Activated T-helper 9 cell treated with anti-CD3 and anti-CD28 coated beads, Interleukin-2, amount 50 U/mL, for 16 hours (primary cell): ENCODE measurements around the gene ITPKA.
"Not testable (repeated sequence)": the region's sequence is repeated elsewhere in the genome, so short reads cannot be mapped to it uniquely, and the experiment has no call there.

ENCODE experiments used
- DNase-seq: peaks from one replicate; pipeline ENCODE4 v3.0.0-alpha.2; 2020; ENCODE audit warnings: low read depth

The ITPKA gene

GRCh38 chr15:41493205-41493901 is at the start of gene ITPKA:
ITPKA (plus strand) TSS chr15:41493874; CDS start chr15:41493928, 54 bp downstream.
- peak; percentile 86 for DNase-seq

DNA sequence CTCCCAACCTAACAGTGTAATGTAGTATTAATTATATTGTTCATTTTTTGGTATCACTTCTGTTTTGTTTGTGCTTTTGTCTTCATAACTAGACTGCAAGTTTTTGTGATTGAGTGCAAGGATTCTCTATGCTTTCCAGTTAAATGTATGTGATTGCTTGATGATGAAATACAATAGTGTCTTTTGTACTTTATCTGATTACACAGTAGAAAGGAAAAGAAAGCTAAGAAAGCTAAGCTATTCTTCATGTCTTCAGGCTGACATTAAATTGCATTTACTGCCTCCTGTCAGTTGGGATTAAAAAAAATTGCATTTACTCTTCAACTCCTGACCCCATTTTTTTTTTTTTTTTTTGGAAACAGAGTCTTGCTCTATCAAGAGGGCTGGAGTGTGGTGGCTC is 48.3 kb upstream of the ITPKA start:
- no peak for DNase-seq

DNA sequence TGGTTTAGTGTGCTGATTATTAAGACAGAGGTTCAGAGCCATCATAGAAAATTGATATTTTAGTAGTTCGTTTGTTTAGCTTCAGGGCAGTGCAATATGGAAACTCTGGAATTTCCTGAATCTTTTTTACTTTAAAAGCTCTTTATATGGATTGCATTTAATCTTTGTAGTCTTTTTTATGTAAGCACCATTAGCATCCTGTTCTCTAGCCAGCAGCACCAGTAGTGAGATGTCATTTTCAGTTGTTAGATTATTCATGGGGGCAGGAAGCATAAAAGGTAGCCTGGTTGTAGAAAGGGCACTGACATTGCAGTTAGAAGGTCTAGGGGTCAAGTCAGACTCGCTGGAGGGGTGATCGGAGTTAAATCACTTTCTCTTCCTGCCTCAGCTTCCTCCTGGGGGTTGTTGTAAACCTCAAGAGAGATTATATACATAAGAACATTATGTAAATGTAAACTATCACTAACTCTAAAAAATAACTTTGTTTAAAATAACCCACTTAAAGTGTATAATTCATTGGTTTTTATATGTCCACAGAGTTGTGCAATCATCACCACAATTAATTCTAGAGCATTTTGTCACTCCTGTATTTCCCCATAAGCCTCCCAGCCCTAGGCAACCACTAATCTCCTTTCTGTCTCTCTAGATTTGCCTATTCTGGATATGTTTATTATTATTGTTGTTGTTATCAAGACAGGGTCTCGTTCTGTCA is 31.4 kb upstream of the ITPKA start:
- no peak for DNase-seq

- no peak for DNase-seq
Measured at GRCh38 chr15:41464889-41465580, 28.6 kb upstream of the ITPKA start.

DNA sequence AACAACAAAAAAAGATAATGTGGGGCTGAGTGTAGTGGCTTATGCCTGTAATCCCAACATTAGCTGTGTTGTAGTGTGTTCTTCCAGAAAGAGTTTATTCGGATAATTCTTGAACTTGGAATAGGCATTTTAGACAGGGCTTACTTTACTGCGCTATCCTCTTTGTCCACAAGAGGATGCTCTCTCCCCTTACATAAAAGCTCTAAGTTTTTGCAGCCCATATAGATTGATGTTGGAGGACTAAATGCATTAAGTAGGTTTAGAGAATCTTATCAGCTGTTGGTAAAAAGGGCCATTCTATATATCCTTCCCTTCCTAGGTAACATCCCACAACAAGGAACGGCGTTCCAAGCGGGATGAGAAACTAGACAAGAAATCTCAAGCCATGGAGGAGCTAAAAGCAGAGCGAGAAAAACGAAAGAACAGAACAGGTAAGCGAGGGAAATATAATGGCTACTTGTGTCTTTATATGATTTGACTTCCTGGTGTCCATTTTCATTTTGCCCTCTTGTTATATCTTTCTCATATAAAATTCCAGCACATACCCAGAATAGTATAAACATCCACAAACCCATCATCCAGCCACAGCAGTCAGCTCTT is 27.8 kb upstream of the ITPKA start:
- DNase-seq, result no peak

DNA sequence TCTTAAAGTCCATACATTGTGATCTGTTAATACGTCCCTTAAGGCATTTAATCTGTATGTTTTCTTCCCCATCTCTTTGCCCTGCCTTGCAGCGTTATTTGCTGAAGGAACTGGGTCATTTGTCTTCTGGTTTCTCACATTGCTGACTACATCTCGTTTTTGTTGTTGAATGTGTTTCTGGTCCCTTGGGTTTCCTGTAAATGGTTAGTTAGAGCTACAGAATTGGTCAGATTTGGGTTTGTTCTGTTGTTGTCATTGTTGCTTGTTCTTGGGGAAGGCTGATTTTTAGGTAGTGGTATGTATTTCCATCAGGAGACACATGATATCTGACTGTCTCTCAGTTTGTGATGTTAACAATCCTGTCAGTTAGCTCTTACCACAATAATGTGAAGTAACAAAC is 27.0 kb upstream of the ITPKA start:
- DNase-seq, result no peak

- not testable (repeated sequence) for DNase-seq
Measured at GRCh38 chr15:41469644-41470043, 24.0 kb upstream of the ITPKA start.

GRCh38 chr15:41473418-41473817 is 20.3 kb upstream of the ITPKA start:
- no peak for DNase-seq

DNA sequence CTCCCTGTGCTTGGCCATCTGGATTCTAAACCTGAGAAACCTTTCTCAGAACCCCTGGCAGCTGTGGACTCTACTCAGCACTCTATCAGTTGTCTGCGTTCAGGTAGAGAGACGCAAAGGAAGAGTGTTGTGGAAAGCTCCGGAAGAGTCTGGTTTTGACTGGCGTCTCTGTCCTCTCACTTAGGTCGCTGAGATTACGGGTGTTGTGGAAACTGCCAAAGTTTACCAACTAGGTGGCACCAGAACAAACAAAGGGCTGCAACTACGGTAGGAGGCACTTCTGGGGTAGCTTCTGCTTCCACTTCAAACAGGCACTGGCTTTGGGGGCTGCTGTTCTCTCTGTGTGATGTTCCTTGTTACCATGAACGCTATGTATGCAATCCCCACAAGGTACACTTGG is 19.2 kb upstream of the ITPKA start:
- DNase-seq, result no peak

DNA sequence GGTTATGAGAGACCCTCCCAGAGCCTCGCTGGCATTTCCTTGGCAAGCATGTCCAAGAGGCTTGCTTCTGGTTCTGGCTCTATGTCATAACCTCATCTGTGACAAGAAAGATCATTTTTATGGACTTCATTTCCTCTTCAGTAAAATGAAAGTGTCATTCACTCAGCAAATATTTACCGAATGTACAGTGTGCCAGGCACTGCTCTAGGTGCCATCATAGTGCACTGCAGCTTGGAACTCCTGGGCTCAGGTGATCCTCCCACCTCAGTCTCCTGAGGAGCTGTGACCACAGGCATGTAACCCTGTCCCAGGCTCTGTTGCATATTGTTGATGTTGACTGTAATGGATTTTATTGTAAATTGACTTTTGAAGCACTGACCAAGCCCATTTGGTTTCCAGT is 18.7 kb upstream of the ITPKA start:
- DNase-seq, result no peak

GRCh38 chr15:41476416-41477048 is 17.1 kb upstream of the ITPKA start:
- no peak for DNase-seq

DNA sequence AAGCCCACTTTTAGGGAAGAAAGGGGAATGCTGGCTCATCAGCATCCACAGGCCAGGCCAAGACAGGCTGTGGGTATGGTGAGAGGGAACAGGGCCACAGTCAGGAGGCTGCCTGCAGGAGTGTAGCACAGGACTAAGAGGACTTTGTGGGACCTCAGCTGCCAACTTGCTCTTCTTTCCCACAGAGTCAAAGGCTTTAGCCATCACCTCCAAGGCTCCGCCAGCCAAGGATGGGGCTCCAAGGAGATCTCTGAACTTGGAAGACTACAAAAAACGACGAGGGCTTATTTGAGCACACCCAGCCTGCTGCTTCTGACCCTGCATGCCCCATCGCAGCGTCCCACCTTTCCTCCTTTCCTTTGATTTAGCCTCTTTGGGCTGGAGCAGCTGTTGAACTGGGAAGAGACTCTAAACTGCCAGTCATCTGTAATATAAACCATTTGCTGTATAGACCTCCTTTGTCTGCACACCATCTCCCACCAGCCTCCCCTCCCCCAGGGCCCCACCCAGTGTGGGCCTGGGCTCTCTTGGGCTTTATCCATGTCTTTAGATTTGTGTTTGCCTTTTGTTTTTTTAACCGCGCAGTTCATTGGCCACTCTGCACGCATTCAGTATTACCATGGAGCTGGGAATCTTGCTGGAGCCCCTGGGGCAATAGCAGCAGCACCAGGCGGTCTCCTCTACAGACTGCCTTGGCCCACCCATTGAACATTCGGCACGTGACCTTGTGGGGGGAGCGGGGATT is 13.1 kb upstream of the ITPKA start:
- no peak for DNase-seq

- DNase-seq, result no peak
Measured at GRCh38 chr15:41482110-41482877, 11.4 kb upstream of the ITPKA start.

DNA sequence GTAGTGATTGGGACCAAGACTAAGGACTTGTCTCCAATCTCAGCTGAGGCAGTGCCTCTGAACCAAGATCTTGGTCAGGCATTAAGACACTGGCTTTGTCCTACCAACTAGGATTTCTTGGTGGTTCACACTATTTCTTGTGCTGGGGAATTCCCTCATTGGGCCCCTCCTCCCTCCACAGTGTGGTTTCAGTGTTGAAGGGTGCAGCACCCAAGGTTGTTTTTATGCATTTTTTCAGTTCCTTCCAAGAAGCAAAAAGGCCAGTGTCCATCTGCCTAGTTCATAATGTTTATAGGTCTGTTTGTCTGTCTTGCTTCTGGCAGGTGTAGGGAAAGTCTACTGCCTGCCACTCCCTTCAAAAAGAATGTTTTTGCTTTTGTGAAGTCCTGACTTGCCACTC is 10.6 kb upstream of the ITPKA start:
- no peak for DNase-seq

DNA sequence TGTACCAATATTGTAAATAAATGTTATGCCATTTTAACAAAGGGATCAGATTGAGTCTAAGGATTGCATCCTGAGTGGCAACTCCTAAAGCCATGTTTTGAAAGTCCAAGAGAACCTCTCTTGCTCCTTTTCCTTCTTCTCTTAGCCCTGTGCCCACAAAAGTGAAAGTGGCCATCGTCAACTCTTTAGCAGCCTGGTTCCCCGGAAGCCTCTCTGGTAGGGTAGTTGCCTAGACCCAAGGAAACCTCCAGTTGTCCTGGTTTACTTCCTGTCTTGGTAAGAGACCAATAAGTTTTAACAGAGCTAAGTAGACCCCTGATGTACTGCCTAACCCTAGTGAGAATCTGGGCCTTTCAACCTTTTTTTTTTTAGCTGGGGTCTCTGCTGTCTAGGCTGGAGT is 10.2 kb upstream of the ITPKA start:
- no peak for DNase-seq

- no peak for DNase-seq
Measured at GRCh38 chr15:41484937-41485625, 8.6 kb upstream of the ITPKA start.

GRCh38 chr15:41486286-41486685 is 7.4 kb upstream of the ITPKA start:
- no peak for DNase-seq

DNA sequence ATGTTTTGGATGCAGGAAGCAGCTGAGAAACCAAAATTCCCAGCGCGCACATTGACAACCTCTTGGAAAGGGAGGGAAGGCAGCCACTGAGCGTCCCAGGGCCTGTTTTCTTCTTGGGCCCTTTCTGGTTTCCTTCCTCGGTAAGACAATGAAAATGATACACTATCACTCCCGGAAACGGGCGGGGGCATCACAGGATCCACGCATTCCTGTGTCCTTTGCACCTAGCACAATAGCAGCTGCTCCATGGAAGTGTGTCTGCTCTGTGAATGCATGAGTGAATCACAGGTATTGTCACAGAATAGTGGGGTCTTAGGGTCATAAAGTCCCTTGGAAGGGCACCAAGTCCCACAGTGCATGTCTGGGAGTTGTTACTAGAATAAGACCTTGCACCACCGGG is 6.3 kb upstream of the ITPKA start:
- no peak for DNase-seq

- no peak for DNase-seq
Measured at GRCh38 chr15:41487802-41488201, 5.9 kb upstream of the ITPKA start.

GRCh38 chr15:41489641-41490040 is 4.0 kb upstream of the ITPKA start:
- no peak for DNase-seq
